ENCODE measurements around the gene SCP2.

Gene SCP2

DNA sequence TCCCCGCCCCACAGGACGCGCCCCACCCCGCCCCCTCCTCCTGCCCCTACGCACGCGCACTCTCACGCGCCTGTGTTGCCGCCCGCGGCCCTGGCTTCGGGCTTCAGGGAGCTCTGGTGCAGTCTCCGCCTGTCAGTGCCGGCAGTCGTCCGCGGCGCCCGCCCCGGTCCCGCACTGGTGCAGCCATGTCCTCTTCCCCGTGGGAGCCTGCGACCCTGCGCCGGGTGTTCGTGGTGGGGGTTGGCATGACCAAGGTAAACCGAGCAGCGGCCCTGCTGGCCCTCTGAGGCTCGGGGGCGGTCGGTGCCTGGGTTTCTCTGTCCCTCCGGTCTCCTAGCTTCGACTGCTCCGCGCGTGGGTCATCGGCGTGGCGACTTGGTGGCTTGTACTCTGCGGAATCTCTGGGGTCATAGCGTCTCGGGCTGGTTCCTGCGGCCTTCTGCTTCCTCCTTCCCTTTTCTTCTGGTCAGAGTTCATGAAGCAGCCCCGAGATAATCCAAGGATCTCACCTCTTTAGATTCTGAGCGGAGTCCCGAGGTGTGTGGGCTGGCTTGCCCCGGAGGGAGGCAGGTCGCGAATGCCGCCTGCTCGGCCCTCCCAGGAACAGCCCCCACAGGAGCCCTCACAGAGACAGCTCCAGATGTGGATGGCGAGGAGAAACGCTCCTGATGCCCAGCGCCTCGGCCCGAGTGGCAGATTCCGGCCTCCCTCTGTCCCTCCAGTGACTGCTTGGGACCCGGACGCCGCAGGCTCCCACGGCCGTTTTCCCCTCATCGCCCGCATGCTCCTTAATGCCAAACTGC, at the start of gene SCP2:
Gene SCP2 (plus strand): TSS at position 65 of the 803 bp plus-strand sequence. CDS start 121 bp downstream, at position 186.
- peak; percentile 71 to 84 (median 73) for DNase-seq

- DNase-seq = no peak
Measured at GRCh38 chr1:52877554-52877953, 49.5 kb upstream of the SCP2 start.

DNA sequence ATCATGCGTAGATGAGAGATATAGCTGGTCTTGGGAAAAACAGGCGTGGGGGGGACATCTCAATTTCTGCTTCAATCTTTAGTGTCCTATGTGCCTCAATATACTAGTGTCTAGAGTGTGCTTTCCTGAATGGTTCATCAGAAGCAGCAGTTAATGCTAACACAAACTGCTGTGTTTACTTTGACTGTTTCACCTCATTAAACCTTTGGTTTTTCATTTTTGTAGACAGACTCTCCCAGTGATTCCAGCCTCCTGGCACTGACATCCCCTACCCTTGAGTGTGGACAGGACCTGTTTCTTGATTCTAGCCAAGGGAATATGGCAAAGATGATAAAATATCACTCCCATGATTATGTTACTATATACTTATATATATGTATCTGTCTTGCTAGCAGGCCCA, 46.9 kb upstream of the SCP2 start:
- no peak for DNase-seq

DNA sequence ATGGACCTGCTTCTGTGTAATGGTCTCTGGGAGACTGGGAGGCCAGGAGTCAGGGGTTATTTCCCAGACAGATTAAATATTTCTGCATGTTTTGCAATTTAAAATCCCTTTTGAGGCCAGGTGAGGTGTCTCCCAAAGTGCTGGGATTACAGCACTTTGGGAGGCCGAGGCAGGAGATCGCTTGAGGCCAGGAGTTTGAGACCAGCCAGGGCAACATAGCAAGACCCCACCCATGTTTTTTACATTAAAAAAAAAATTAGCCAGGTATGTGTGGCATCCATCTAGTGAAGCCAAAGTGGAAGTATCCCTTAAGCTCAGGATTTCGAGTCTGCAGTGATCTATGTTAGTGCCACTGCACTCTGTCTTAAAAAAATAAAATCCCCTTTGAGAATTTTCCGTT, 39.6 kb upstream of the SCP2 start:
- no peak for DNase-seq

DNA sequence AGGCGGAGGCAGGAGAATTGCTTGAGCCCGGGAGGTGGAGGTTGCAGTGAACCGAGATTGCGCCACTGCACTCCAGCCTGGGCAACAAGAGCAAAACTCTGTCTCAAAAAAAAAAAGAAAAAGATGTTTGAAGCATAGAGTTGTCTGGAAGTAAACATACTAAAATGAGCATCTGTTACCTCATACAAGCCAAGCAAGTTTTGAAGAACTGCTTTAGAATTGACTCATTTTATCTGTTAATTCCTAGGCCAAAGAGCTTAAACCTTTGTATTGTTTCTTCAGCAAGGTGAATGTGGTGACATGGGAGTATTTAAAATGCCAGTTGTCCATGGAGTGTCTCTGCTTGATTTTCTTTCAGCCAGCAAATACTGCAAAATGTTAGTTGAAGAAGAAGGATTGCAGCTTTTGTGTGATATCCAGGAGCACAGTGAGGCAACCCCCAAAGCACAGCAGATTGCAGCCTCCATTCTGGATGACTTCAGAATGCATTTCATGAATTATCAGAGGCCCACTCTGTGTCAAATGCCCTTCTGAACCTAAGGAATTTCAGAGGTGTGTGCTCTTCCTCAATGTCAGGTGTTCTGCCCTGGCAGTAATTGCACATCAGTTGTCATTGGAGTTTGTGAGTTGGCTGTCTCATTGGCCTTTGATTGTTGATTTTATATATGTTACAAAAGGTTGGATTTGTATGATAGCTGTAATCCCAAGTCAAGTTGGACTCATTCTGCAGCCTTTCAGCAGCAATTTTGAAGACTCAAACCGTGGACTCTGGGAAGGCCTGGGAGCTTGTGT, 34.5 kb upstream of the SCP2 start:
- no peak for DNase-seq

DNA sequence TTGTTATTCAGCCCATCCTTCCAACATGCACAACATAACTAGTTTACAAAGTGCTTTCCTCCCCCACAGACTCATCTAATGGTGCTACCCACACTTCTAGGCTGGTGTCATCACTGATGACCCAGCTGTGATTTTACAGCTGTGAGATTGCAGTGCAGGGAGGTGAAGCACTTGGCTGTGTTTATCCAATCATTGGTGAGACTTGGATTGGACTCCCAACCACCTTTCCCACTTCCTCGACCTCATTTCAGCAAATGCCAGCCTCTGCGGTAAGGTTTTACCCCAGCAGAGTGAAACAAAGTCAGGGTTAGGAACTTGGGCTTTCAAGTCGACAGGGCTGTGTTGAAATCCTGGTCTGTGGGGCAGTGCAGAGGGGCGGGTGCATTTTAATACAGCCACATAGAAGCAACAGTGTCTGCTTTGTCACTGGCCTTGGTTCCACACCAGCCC, 27.6 kb upstream of the SCP2 start:
- no peak for DNase-seq

- no peak for DNase-seq
Measured at GRCh38 chr1:52900402-52900801, 26.7 kb upstream of the SCP2 start.

DNA sequence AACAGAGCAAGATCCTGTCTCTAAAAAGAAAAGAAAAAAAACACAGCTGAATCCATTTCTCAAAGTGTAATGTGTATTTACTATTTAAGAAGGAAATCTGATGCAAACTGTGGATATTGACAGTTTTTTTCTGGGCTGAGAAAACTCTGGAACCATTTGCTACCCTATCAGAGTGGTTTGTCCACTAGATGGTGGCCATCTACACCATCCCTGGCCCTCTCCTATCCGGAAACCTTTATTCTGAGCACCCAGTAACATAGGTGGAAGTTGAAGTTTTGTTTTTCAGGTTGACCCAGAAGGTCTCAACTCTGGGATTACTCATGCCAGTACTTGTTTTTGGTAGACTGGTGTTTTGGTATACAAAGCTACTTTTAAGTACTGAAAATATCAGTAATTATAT, 25.7 kb upstream of the SCP2 start:
- DNase-seq = no peak

- DNase-seq = no peak
Measured at GRCh38 chr1:52904208-52904926, 22.7 kb upstream of the SCP2 start.

GRCh38 chr1:52904927-52905698, 22.0 kb upstream of the SCP2 start:
- peak in 2 of 3 donors; percentile 19 to 31 for DNase-seq

- DNase-seq = no peak
Measured at GRCh38 chr1:52906135-52906603, 20.9 kb upstream of the SCP2 start.

- DNase-seq = no peak
Measured at GRCh38 chr1:52907068-52907811, 19.8 kb upstream of the SCP2 start.

GRCh38 chr1:52907812-52908153, 19.3 kb upstream of the SCP2 start:
- no peak for DNase-seq

- DNase-seq = no peak
Measured at GRCh38 chr1:52911541-52911940, 15.5 kb upstream of the SCP2 start.

- no peak for DNase-seq
Measured at GRCh38 chr1:52913014-52913413, 14.1 kb upstream of the SCP2 start.

DNA sequence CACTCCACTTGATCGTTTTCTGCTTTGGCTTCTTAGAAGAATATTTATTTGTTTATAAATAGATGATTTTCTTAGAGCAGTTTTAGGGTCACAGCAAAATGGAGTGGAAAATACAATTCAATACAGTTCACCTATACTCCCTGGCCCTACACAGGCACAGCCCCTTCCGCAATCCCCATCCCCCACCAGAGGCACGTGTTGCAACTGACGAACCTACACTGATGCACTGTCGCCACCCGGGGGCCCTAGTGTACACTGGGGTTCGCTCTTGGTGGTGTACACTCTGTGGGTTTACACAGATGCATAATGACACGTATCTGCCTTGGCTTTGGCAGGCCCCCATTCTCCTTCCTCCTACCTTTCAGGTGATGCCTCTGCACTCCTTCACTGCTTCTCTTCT, 13.5 kb upstream of the SCP2 start:
- DNase-seq = no peak

- no peak for DNase-seq
Measured at GRCh38 chr1:52914463-52914862, 12.6 kb upstream of the SCP2 start.

GRCh38 chr1:52915211-52915854, 11.7 kb upstream of the SCP2 start:
- no peak for DNase-seq

DNA sequence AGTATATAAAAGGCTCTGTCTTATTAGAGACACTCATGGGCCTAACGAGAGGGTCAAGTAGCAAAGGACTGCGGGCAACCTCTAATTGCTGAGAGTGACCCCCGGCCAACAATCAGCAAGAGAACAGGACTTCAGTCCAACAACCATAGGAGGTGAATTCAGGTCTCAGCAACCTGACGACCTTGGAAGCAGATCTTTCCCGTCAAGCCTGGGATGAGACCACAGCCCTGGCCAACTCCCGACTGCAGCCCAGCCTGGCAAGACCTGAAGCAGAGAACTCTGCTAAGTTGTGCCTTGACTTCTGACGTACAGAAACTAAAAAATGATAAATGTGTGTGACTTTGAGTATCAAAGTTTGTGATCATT, 11.2 kb upstream of the SCP2 start:
- DNase-seq = no peak

GRCh38 chr1:52916241-52916975, 10.7 kb upstream of the SCP2 start:
- no peak for DNase-seq

DNA sequence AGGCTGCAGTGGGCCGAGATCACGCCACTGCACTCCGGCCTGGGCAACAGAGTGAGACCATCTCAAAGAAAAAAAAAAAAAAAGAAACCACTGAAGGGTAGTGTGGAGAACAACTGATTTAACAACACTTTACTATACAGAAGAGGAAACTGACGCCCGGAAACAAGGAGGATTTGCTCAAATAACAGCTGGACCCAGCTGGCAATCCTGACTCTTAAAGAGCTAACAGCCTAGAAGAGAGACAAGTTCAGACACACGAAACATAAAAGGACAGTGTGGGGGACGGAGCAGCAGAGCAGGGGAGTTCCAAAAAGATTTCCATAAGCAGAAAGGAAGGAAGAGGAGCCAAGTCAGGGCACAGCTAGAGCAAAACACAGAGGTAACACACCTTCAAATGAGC, 9.9 kb upstream of the SCP2 start:
- DNase-seq = no peak

Measured in suppressor macrophage treated with lipopolysaccharide for 1 hour (primary cell).